HEK293 (cell line): ENCODE results near the gene DNER.

ENCODE experiments used
- CTCF ChIA-PET: fragments of 350-600 bp; formaldehyde crosslinking; extraction: SDS; loops from one replicate; lab custom pipeline; 2021; ENCODE audit warnings: antibody characterized with exemption; lab: Yijun Ruan, JAX
- POLR2A ChIA-PET: fragments of 300-600 bp; formaldehyde crosslinking; extraction: SDS; loops from one replicate; lab custom pipeline; 2020; ENCODE audit warnings: antibody characterized with exemption, inconsistent platforms; lab: Yijun Ruan, JAX
- H3K27ac ChIP-seq: fragments of 200-500 bp; sonication (Bioruptor generic); 2 replicates; pipeline ENCODE4 v1.5.1; 2014; ENCODE audit warnings: low read depth, low read length, control low read depth, inconsistent platforms; ENCODE audit errors: extremely low read depth
- H3K36me3 ChIP-seq, 2 experiments: fragments of 200-500 bp in 1 of 2; sonication (Bioruptor generic) in 1 of 2; 1 replicate in 1 of 2; 2 replicates in 1 of 2; pipeline ENCODE4 v1.5.1; 2014 to 2017; ENCODE audit warnings: inconsistent platforms in 2 of 2, low read length in 2 of 2; ENCODE audit not compliant: control insufficient read depth in 2 of 2, insufficient read depth in 1 of 2
- H3K4me1 ChIP-seq: fragments of 200-500 bp; sonication (Bioruptor generic); 2 replicates; pipeline ENCODE4 v1.5.1; 2014; ENCODE audit warnings: mild to moderate bottlenecking, low read length, inconsistent platforms; ENCODE audit not compliant: control insufficient read depth, insufficient read depth
- H3K4me3 ChIP-seq: 2 replicates; pipeline ENCODE4 v1.5.1; 2011; ENCODE audit warnings: low read depth, mild to moderate bottlenecking, control low read depth, low read length, moderate library complexity
- H3K9me3 ChIP-seq: fragments of 200-500 bp; sonication (Bioruptor generic); 2 replicates; pipeline ENCODE4 v1.5.1; 2014; ENCODE audit warnings: low read depth, low read length, inconsistent platforms; ENCODE audit not compliant: control insufficient read depth, insufficient read depth
- GLI2 ChIP-seq: fragments of 450-650 bp; formaldehyde crosslinking; IDR thresholded peaks from 2 replicates; pipeline ENCODE4; 2017; ENCODE audit warnings: missing biosample characterization, missing genetic modification characterization, low read depth, borderline replicate concordance
- HOXD13 ChIP-seq: sonication (generic); formaldehyde crosslinking; IDR thresholded peaks from 2 replicates; pipeline ENCODE4 v1.8.0; 2022; ENCODE audit warnings: missing genetic modification reagents, borderline replicate concordance
- IKZF3 ChIP-seq: fragments of 450-650 bp; IDR thresholded peaks from 2 replicates; pipeline ENCODE4 v1.5.0; 2018; ENCODE audit warnings: missing biosample characterization, mild to moderate bottlenecking, missing genetic modification characterization, moderate library complexity
- KLF7 ChIP-seq: fragments of 450-650 bp; formaldehyde crosslinking; IDR thresholded peaks from 2 replicates; pipeline ENCODE4 v1.5.1; 2016; ENCODE audit warnings: missing biosample characterization, missing genetic modification characterization, borderline replicate concordance
- MYNN ChIP-seq: fragments of 450-650 bp; formaldehyde crosslinking; IDR thresholded peaks from 2 replicates; pipeline ENCODE4 v1.5.1; 2016; ENCODE audit warnings: missing biosample characterization, missing genetic modification characterization, borderline replicate concordance
- SCRT1 ChIP-seq: fragments of 450-650 bp; formaldehyde crosslinking; IDR thresholded peaks from 2 replicates; pipeline ENCODE4 v1.5.1; 2016; ENCODE audit warnings: missing biosample characterization, missing genetic modification characterization, borderline replicate concordance
- SP7 ChIP-seq: fragments of 450-650 bp; formaldehyde crosslinking; IDR thresholded peaks from 2 replicates; pipeline ENCODE4 v1.5.1; 2016; ENCODE audit warnings: missing biosample characterization, missing genetic modification characterization
- TRIM28 ChIP-seq: IDR thresholded peaks from 2 replicates; pipeline ENCODE4 v1.6.1; 2011; ENCODE audit warnings: low read length, control low read depth, borderline replicate concordance
- YY1 ChIP-seq: fragments of 450-650 bp; formaldehyde crosslinking; IDR thresholded peaks from 2 replicates; pipeline ENCODE4 v1.5.1; 2018; ENCODE audit warnings: missing biosample characterization, missing genetic modification characterization
- ZBTB8A ChIP-seq: fragments of 450-650 bp; formaldehyde crosslinking; IDR thresholded peaks from 2 replicates; pipeline ENCODE4 v1.5.1; 2016; ENCODE audit warnings: missing biosample characterization, missing genetic modification characterization
- ZNF10 ChIP-seq: fragments of 450-650 bp; formaldehyde crosslinking; IDR thresholded peaks from 2 replicates; pipeline ENCODE4 v1.5.1; 2017; ENCODE audit warnings: missing biosample characterization, missing genetic modification characterization
- ZNF132 ChIP-seq: fragments of 450-650 bp; formaldehyde crosslinking; IDR thresholded peaks from 2 replicates; pipeline ENCODE4 v1.5.1; 2017; ENCODE audit warnings: missing biosample characterization, missing genetic modification characterization, borderline replicate concordance
- ZNF146 ChIP-seq: fragments of 450-650 bp; formaldehyde crosslinking; IDR thresholded peaks from 2 replicates; pipeline ENCODE4 v1.5.1; 2016; ENCODE audit warnings: missing biosample characterization, missing genetic modification characterization
- ZNF324 ChIP-seq: fragments of 450-650 bp; formaldehyde crosslinking; IDR thresholded peaks from 2 replicates; pipeline ENCODE4 v1.5.1; 2016; ENCODE audit warnings: missing biosample characterization, missing genetic modification characterization
- ZNF423 ChIP-seq: fragments of 450-650 bp; formaldehyde crosslinking; IDR thresholded peaks from 2 replicates; pipeline ENCODE4 v1.5.1; 2016; ENCODE audit warnings: missing biosample characterization, missing genetic modification characterization
- ZNF558 ChIP-seq: fragments of 450-650 bp; formaldehyde crosslinking; IDR thresholded peaks from 2 replicates; pipeline ENCODE4 v1.5.1; 2016; ENCODE audit warnings: missing biosample characterization, missing genetic modification characterization
- ZNF707 ChIP-seq: fragments of 450-650 bp; formaldehyde crosslinking; IDR thresholded peaks from 2 replicates; pipeline ENCODE4 v1.5.1; 2016; ENCODE audit warnings: missing biosample characterization, missing genetic modification characterization
- TF ChIP-seq, protein P1 (sequence below): fragments of 450-650 bp; formaldehyde crosslinking; conservative IDR thresholded peaks from 2 replicates; pipeline ENCODE4 v1.5.1; 2016; ENCODE audit warnings: low read depth, missing biosample characterization, missing genetic modification characterization
- TF ChIP-seq, protein P2 (sequence below): fragments of 450-650 bp; formaldehyde crosslinking; IDR thresholded peaks from 2 replicates; pipeline ENCODE4 v1.5.1; 2016; ENCODE audit warnings: missing biosample characterization, missing genetic modification characterization
- TF ChIP-seq, protein P3 (sequence below): fragments of 450-650 bp; formaldehyde crosslinking; IDR thresholded peaks from 2 replicates; pipeline ENCODE4 v1.5.1; 2016; ENCODE audit warnings: missing biosample characterization, missing genetic modification characterization, borderline replicate concordance

The DNER gene

DNA sequence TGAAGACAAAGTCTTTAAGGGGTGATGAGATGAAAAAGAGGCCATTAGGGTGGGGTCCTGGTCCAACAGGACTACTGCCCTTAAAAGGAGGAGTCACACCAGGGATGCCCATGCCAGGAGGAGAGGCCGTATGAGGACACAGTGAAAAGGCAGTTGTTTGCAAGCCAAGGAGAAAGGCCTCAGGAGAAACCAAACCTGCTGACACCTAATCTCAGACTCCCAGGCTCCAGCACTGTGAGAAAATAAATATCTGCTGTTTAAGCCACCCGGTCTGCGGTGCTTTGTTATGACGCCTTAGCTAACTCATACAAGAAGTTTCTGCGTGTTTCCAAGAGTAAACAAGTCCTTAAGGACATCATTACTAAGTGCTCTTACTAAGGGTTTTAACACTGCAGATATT, 93.6 kb downstream of the DNER start:
- H3K36me3 ChIP-seq = no peaks in the 10 kb centered on the region
- ChIA-PET POLR2A (no interaction called here), CTCF (no interaction called here)
- no peaks in the 10 kb centered on the region for H3K9me3 ChIP-seq
- H3K4me3 ChIP-seq = no peak overlapping the region
- no peak for TF ChIP-seq GLI2 (tag by site-specific recombination)
- no peak for TF ChIP-seq ZNF10 (tag by site-specific recombination)
- TF ChIP-seq SCRT1 (tag by site-specific recombination) = no peak
- TF ChIP-seq IKZF3 (tag by site-specific recombination) = no peak
- TF ChIP-seq ZBTB8A (tag by site-specific recombination) = no peak
- no peak for TF ChIP-seq SP7 (tag by site-specific recombination)
- no peak for TF ChIP-seq ZNF132 (tag by site-specific recombination)
- no peak for TF ChIP-seq ZNF558 (tag by site-specific recombination)
- no peak for TF ChIP-seq HOXD13
- TF ChIP-seq, protein P1, sequence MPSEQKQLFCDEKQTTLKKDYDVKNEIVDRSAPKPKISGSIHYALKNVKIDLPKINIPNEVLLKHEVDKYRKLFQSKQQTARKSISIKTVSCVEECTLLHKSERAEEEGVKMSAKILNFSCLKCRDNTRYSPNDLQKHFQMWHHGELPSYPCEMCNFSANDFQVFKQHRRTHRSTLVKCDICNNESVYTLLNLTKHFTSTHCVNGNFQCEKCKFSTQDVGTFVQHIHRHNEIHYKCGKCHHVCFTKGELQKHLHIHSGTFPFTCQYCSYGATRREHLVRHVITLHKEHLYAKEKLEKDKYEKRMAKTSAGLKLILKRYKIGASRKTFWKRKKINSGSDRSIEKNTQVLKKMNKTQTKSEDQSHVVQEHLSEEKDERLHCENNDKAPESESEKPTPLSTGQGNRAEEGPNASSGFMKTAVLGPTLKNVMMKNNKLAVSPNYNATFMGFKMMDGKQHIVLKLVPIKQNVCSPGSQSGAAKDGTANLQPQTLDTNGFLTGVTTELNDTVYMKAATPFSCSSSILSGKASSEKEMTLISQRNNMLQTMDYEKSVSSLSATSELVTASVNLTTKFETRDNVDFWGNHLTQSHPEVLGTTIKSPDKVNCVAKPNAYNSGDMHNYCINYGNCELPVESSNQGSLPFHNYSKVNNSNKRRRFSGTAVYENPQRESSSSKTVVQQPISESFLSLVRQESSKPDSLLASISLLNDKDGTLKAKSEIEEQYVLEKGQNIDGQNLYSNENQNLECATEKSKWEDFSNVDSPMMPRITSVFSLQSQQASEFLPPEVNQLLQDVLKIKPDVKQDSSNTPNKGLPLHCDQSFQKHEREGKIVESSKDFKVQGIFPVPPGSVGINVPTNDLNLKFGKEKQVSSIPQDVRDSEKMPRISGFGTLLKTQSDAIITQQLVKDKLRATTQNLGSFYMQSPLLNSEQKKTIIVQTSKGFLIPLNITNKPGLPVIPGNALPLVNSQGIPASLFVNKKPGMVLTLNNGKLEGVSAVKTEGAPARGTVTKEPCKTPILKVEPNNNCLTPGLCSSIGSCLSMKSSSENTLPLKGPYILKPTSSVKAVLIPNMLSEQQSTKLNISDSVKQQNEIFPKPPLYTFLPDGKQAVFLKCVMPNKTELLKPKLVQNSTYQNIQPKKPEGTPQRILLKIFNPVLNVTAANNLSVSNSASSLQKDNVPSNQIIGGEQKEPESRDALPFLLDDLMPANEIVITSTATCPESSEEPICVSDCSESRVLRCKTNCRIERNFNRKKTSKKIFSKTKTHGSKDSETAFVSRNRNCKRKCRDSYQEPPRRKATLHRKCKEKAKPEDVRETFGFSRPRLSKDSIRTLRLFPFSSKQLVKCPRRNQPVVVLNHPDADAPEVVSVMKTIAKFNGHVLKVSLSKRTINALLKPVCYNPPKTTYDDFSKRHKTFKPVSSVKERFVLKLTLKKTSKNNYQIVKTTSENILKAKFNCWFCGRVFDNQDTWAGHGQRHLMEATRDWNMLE (tag by site-specific recombination) = no peak
- no peak for TF ChIP-seq TRIM28
- TF ChIP-seq, protein P2, sequence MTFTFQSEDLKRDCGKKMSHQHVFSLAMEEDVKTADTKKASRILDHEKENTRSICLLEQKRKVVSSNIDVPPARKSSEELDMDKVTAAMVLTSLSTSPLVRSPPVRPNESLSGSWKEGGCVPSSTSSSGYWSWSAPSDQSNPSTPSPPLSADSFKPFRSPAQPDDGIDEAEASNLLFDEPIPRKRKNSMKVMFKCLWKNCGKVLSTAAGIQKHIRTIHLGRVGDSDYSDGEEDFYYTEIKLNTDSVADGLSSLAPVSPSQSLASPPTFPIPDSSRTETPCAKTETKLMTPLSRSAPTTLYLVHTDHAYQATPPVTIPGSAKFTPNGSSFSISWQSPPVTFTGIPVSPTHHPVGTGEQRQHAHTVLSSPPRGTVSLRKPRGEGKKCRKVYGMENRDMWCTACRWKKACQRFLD (tag by site-specific recombination) = no peak
- TF ChIP-seq ZNF146 = no peak
- TF ChIP-seq ZNF324 (tag by site-specific recombination) = no peak
- TF ChIP-seq KLF7 = no peak
- TF ChIP-seq ZNF707 (tag by site-specific recombination) = no peak
- TF ChIP-seq, protein P3, sequence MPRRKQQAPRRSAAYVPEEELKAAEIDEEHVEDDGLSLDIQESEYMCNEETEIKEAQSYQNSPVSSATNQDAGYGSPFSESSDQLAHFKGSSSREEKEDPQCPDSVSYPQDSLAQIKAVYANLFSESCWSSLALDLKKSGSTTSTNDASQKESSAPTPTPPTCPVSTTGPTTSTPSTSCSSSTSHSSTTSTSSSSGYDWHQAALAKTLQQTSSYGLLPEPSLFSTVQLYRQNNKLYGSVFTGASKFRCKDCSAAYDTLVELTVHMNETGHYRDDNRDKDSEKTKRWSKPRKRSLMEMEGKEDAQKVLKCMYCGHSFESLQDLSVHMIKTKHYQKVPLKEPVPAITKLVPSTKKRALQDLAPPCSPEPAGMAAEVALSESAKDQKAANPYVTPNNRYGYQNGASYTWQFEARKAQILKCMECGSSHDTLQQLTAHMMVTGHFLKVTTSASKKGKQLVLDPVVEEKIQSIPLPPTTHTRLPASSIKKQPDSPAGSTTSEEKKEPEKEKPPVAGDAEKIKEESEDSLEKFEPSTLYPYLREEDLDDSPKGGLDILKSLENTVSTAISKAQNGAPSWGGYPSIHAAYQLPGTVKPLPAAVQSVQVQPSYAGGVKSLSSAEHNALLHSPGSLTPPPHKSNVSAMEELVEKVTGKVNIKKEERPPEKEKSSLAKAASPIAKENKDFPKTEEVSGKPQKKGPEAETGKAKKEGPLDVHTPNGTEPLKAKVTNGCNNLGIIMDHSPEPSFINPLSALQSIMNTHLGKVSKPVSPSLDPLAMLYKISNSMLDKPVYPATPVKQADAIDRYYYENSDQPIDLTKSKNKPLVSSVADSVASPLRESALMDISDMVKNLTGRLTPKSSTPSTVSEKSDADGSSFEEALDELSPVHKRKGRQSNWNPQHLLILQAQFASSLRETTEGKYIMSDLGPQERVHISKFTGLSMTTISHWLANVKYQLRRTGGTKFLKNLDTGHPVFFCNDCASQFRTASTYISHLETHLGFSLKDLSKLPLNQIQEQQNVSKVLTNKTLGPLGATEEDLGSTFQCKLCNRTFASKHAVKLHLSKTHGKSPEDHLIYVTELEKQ (tag by site-specific recombination) = no peak
- TF ChIP-seq YY1 (tag by site-specific recombination) = no peak
- TF ChIP-seq ZNF423 (tag by site-specific recombination) = no peak
- TF ChIP-seq MYNN (tag by site-specific recombination) = no peak
- no peaks in the 10 kb centered on the region for H3K4me1 ChIP-seq
- H3K27ac ChIP-seq = no peak overlapping the region
